A673 (cell line): ENCODE results near the gene ALDH1A3. TPM values are rescaled to one million over a fixed set of nuclear protein-coding genes. Genes with fewer than 3 reads are reported as not detected.

Experiments
- BruUV-seq: library from RNA; stranded (reverse); fragments of 400-500 nt; replicated peaks from 2 replicates; lab custom pipeline; 2021; lab: Mats Ljungman, UMichigan
- CTCF ChIA-PET: fragments of 300-600 bp; sonication (Branson Sonifier 250); formaldehyde crosslinking; loops from one replicate; lab custom pipeline; 2022; ENCODE audit warnings: antibody characterized with exemption; lab: Charles Lee
- POLR2A ChIA-PET: fragments of 300-600 bp; sonication (Branson Sonifier 250); formaldehyde crosslinking; loops from one replicate; lab custom pipeline; 2022; ENCODE audit warnings: antibody characterized with exemption; ENCODE audit not compliant: low non-redundant PET; lab: Charles Lee
- DNase-seq: peaks from one replicate; pipeline ENCODE4 v3.0.0-alpha.2; 2015; ENCODE audit warnings: low spot score
- H3K27ac ChIP-seq: fragments of 200-600 bp; sonication (generic); 2 replicates; pipeline ENCODE4 v1.5.1; 2016; ENCODE audit warnings: mixed run types, low read depth, mild to moderate bottlenecking, mixed read lengths, antibody characterized with exemption, low read length; ENCODE audit not compliant: poor library complexity, severe bottlenecking
- H3K27me3 ChIP-seq: fragments of 200-600 bp; sonication (generic); replicated peaks from 2 replicates; pipeline ENCODE4 v1.6.1; 2017; ENCODE audit warnings: mixed run types, low read depth, mild to moderate bottlenecking, mixed read lengths, antibody characterized with exemption, low read length; ENCODE audit not compliant: insufficient read depth, poor library complexity
- H3K36me3 ChIP-seq: fragments of 200-600 bp; sonication (generic); 2 replicates; pipeline ENCODE4 v1.6.1; 2016; ENCODE audit warnings: mixed run types, mild to moderate bottlenecking, mixed read lengths, antibody characterized with exemption, low read length; ENCODE audit not compliant: insufficient read depth, poor library complexity, severe bottlenecking
- H3K4me1 ChIP-seq: fragments of 200-600 bp; sonication (generic); 2 replicates; pipeline ENCODE4 v1.6.1; 2017; ENCODE audit warnings: mixed run types, mild to moderate bottlenecking, mixed read lengths, antibody characterized with exemption, low read length; ENCODE audit not compliant: insufficient read depth, poor library complexity, severe bottlenecking
- H3K4me3 ChIP-seq: fragments of 200-600 bp; sonication (generic); 2 replicates; pipeline ENCODE4 v1.5.1; 2016; ENCODE audit warnings: low read depth, mixed run types, mild to moderate bottlenecking, mixed read lengths, low read length; ENCODE audit not compliant: poor library complexity, severe bottlenecking
- H3K9me3 ChIP-seq: fragments of 200-600 bp; sonication (generic); 2 replicates; pipeline ENCODE4 v1.6.1; 2016; ENCODE audit warnings: mixed run types, low read depth, mild to moderate bottlenecking, mixed read lengths, antibody characterized with exemption, low read length; ENCODE audit not compliant: poor library complexity, severe bottlenecking
- CTCF ChIP-seq: fragments of 300-800, 200-600 bp; sonication (generic); conservative IDR thresholded peaks from 2 replicates; pipeline ENCODE4 v1.5.1; 2017; ENCODE audit warnings: low read depth, mild to moderate bottlenecking, antibody characterized with exemption, low read length, moderate library complexity, mixed read lengths
- EZH2 ChIP-seq: fragments of 200-600 bp; sonication (generic); IDR thresholded peaks from 2 replicates; pipeline ENCODE4 v1.6.1; 2017; ENCODE audit warnings: borderline replicate concordance, low read depth, mild to moderate bottlenecking, mixed read lengths, antibody characterized with exemption, low read length; ENCODE audit not compliant: poor library complexity, severe bottlenecking
- intact Hi-C: fragments of 100-400 bp; cut with micrococcal nuclease; formaldehyde crosslinking; loops from one replicate; pipeline ENCODE4 v1.10.0; 2022; ENCODE audit not compliant: unreplicated experiment
- total RNA-seq: library from RNA; stranded (reverse); gene quantifications from 2 replicates; pipeline ENCODE4 v1.2.3, GENCODE V29; 2021

ALDH1A3 gene
- total RNA-seq, 1 experiment from 2014 or later: 0.19 TPM

DNA sequence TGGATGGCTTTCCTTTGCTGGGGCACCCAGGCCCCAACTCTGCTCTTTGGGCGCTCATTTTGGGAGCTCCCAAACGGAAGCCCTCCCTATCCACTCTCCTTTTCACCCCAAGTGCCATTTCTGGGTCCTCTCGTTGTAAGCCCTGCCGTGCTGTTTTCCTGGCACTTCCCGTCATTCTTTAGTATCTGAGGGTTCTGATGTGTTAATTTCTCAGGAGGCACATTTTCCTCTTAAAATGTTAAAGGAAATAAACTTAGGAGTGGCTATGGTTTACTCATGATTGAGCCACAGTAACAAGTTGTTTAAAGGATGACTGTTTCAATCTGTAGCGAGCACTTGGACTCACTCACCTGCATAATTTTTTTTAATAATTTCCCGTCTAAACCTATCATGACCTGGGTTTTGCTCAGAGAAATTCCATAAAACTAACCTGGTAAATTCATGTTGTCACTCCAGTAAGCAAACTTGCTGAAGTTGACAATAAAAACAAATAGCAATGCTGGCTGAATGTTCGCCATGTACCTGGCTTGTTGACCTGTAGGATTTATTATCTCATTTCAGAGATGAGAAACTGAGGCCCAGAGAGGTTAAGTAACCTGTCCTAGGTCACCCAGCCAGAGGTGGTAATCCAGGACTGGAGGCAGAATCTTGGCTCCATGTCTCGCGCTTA, 10.6 kb downstream of the ALDH1A3 start:
- H3K4me3 ChIP-seq: no peak overlapping the region
- DNase-seq: no peak
- CTCF ChIA-PET: no interaction called here
- no peaks in the 10 kb centered on the region for H3K36me3 ChIP-seq
- POLR2A ChIA-PET: no interaction called here
- BruUV-seq: no TSS peak
- H3K4me1 ChIP-seq: no peaks in the 10 kb centered on the region
- H3K27ac ChIP-seq: no peak overlapping the region
- H3K9me3 ChIP-seq: no peaks in the 10 kb centered on the region
- intact Hi-C loops: no loop called here
- H3K27me3 ChIP-seq: no peaks in the 10 kb centered on the region
- TF ChIP-seq CTCF: no peak
- TF ChIP-seq EZH2: no peak

DNA sequence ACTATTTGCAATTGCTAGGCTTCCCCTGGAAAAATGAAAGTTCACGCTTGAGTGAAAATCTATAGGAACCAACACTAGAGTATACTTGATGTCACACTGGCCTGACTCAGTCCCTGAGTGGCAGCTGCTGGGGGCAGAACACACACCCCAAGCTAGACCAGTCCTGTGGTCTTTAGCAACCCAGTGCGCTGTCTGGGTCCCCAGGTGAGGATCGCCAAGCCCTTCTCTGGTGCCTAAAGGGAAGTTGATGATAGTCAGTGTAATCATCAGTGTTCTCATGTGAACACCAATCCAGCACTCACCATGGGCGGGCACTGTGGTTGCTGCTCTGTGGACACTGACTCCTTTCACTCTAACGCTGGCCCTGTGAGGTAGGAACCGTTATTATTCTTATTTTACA, 11.2 kb downstream of the ALDH1A3 start:
- ChIA-PET CTCF (no interaction called here), POLR2A (no interaction called here)
- no peaks in the 10 kb centered on the region for H3K36me3 ChIP-seq
- no peak overlapping the region for H3K27ac ChIP-seq
- no TSS peak for BruUV-seq
- TF ChIP-seq EZH2: no peak
- no peak for TF ChIP-seq CTCF
- no peaks in the 10 kb centered on the region for H3K9me3 ChIP-seq
- DNase-seq: no peak
- H3K4me3 ChIP-seq: no peak overlapping the region
- intact Hi-C loops: no loop called here
- H3K27me3 ChIP-seq: no peaks in the 10 kb centered on the region
- H3K4me1 ChIP-seq: no peaks in the 10 kb centered on the region

GRCh38 chr15:100891307-100892012, 11.8 kb downstream of the ALDH1A3 start:
- Histone ChIP-seq H3K36me3 (no peaks in the 10 kb centered on the region), H3K27me3 (no peaks in the 10 kb centered on the region), H3K27ac (no peak overlapping the region), H3K4me3 (no peak overlapping the region), H3K4me1 (no peaks in the 10 kb centered on the region), H3K9me3 (no peaks in the 10 kb centered on the region)
- ChIA-PET POLR2A (no interaction called here), CTCF (no interaction called here)
- DNase-seq: no peak
- no TSS peak for BruUV-seq
- no peak for TF ChIP-seq EZH2
- TF ChIP-seq CTCF: no peak
- intact Hi-C loops: no loop called here
